Trophoblast cell (in vitro differentiated cells and primary cell): Measurements from ENCODE around the gene FUOM.

Experiments used
- DNase-seq, 2 donors: peaks; one replicate each; pipeline ENCODE4 v3.0.0-alpha.2; 2016
- H2AFZ ChIP-seq: 2 replicates; pipeline ENCODE4 v1.6.1; 2013; ENCODE audit warnings: low read length, moderate library complexity, mild to moderate bottlenecking; ENCODE audit not compliant: insufficient read depth, poor library complexity
- H2AK5ac ChIP-seq: 2 replicates; pipeline ENCODE4 v1.6.1; 2013; ENCODE audit warnings: mild to moderate bottlenecking, low read length
- H2BK120ac ChIP-seq: 2 replicates; pipeline ENCODE4 v1.6.1; 2013; ENCODE audit warnings: low read length, mild to moderate bottlenecking, moderate library complexity; ENCODE audit not compliant: insufficient read depth, poor library complexity
- H2BK12ac ChIP-seq: 2 replicates; pipeline ENCODE4 v1.6.1; 2013; ENCODE audit warnings: mild to moderate bottlenecking, low read length, moderate library complexity
- H2BK5ac ChIP-seq: 2 replicates; pipeline ENCODE4 v1.6.1; 2013; ENCODE audit warnings: low read length, low read depth, moderate library complexity, mild to moderate bottlenecking; ENCODE audit not compliant: poor library complexity
- H3K14ac ChIP-seq: 2 replicates; pipeline ENCODE4 v1.6.1; 2013; ENCODE audit warnings: mild to moderate bottlenecking, low read length
- H3K18ac ChIP-seq: 2 replicates; pipeline ENCODE4 v1.6.1; 2013; ENCODE audit warnings: mild to moderate bottlenecking, low read length
- H3K23ac ChIP-seq: 2 replicates; pipeline ENCODE4 v1.6.1; 2013; ENCODE audit warnings: low read length
- H3K27ac ChIP-seq: 2 replicates; pipeline ENCODE4 v1.5.1; 2013; ENCODE audit warnings: low read depth, mild to moderate bottlenecking, inconsistent platforms, low read length, moderate library complexity
- H3K27me3 ChIP-seq: 2 replicates; pipeline ENCODE4 v1.6.1; 2013; ENCODE audit warnings: inconsistent platforms, mild to moderate bottlenecking, low read length, moderate library complexity; ENCODE audit not compliant: insufficient read depth
- H3K36me3 ChIP-seq, 2 experiments: 1 replicate in 1 of 2; 2 replicates in 1 of 2; pipeline ENCODE4 v1.6.1; 2013; ENCODE audit warnings: low read length in 2 of 2, mild to moderate bottlenecking in 2 of 2, moderate library complexity in 1 of 2; ENCODE audit not compliant: insufficient read depth in 2 of 2, control insufficient read depth in 1 of 2
- H3K4ac ChIP-seq: 2 replicates; pipeline ENCODE4 v1.6.1; 2013; ENCODE audit warnings: low read depth, mild to moderate bottlenecking, low read length, moderate library complexity
- H3K4me1 ChIP-seq, 2 experiments: 1 replicate in 1 of 2; 2 replicates in 1 of 2; pipeline ENCODE4 v1.6.1; 2013; ENCODE audit warnings: low read length in 2 of 2, mild to moderate bottlenecking in 2 of 2, moderate library complexity in 1 of 2; ENCODE audit not compliant: insufficient read depth in 2 of 2, control insufficient read depth in 1 of 2
- H3K4me2 ChIP-seq: 2 replicates; pipeline ENCODE4 v1.6.1; 2013; ENCODE audit warnings: inconsistent platforms, mild to moderate bottlenecking, low read length, moderate library complexity
- H3K4me3 ChIP-seq: 2 replicates; pipeline ENCODE4 v1.5.1; 2013; ENCODE audit warnings: mild to moderate bottlenecking, low read depth, low read length, inconsistent platforms
- H3K79me1 ChIP-seq: one replicate; pipeline ENCODE4 v1.6.1; 2013; ENCODE audit warnings: low read length
- H3K79me2 ChIP-seq: 2 replicates; pipeline ENCODE4 v1.6.1; 2013; ENCODE audit warnings: low read length, mild to moderate bottlenecking; ENCODE audit not compliant: control insufficient read depth, insufficient read depth, poor library complexity
- H3K9ac ChIP-seq: 2 replicates; pipeline ENCODE4 v1.6.1; 2013; ENCODE audit warnings: mild to moderate bottlenecking, low read length
- H3K9me3 ChIP-seq: 2 replicates; pipeline ENCODE4 v1.6.1; 2013; ENCODE audit warnings: low read depth, mild to moderate bottlenecking, control low read depth, inconsistent platforms, low read length; ENCODE audit not compliant: insufficient read depth
- H4K12ac ChIP-seq: 2 replicates; pipeline ENCODE4 v1.6.1; 2013; ENCODE audit warnings: low read depth, mild to moderate bottlenecking, low read length, moderate library complexity
- H4K8ac ChIP-seq: 2 replicates; pipeline ENCODE4 v1.6.1; 2013; ENCODE audit warnings: low read depth, mild to moderate bottlenecking, low read length, moderate library complexity
- H4K91ac ChIP-seq: one replicate; pipeline ENCODE4 v1.6.1; 2013; ENCODE audit warnings: low read depth, mild to moderate bottlenecking, low read length, moderate library complexity
- WGBS: extraction: QIAGEN DNeasy Blood & Tissue Kit; methylation state at CpG from one replicate; pipeline ENCODE4 v1.1.7; 2013; ENCODE audit warnings: missing lambda C conversion rate; ENCODE audit not compliant: insufficient read length, insufficient coverage; ENCODE audit errors: extremely low coverage; 5-methylcytosine and 5-hydroxymethylcytosine counted together

FUOM gene

GRCh38 chr10:133403359-133403758 lies 45.5 kb upstream of the FUOM start:
- Histone ChIP-seq H3K9ac (no peak overlapping the region), H3K27me3 (no peaks in the 10 kb centered on the region), H4K8ac (no peak overlapping the region), H3K4ac (no peak overlapping the region), H3K36me3 (peaks cover 45 to 54% of the 10 kb centered on the region in 2 experiments), H4K12ac (no peak overlapping the region), H2AFZ (no peak overlapping the region), H3K14ac (no peak overlapping the region), H2BK5ac (no peak overlapping the region), H3K79me1 (no peaks in the 10 kb centered on the region), H2AK5ac (no peak overlapping the region), H3K23ac (no peak overlapping the region), H3K18ac (no peak overlapping the region), H2BK12ac (no peak overlapping the region), H3K4me3 (no peak overlapping the region), H3K9me3 (peaks cover 2% of the 10 kb centered on the region), H2BK120ac (no peak overlapping the region), H4K91ac (no peak overlapping the region), H3K4me1 (peaks cover 0 to 3% of the 10 kb centered on the region in 2 experiments), H3K79me2 (no peaks in the 10 kb centered on the region), H3K27ac (no peak overlapping the region), H3K4me2 (no peak overlapping the region)
- DNase-seq, result no peak
- WGBS, result no CpG with 5 or more reads among the region's 16 CpGs

GRCh38 chr10:133401981-133402725 lies 44.3 kb upstream of the FUOM start:
- no peak overlapping the region for H3K18ac ChIP-seq
- no peak overlapping the region for H3K4ac ChIP-seq
- no CpG with 5 or more reads among the region's 21 CpGs for WGBS
- H2BK5ac ChIP-seq, result no peak overlapping the region
- H3K9ac ChIP-seq, result no peak overlapping the region
- no peak overlapping the region for H3K27ac ChIP-seq
- no peak overlapping the region for H4K91ac ChIP-seq
- no peak overlapping the region for H2BK12ac ChIP-seq
- no peak overlapping the region for H2AK5ac ChIP-seq
- H3K79me2 ChIP-seq, result no peaks in the 10 kb centered on the region
- H3K36me3 ChIP-seq, result peaks cover 45 to 61% of the 10 kb centered on the region in 2 experiments
- H3K27me3 ChIP-seq, result no peaks in the 10 kb centered on the region
- no peak overlapping the region for H2AFZ ChIP-seq
- H3K9me3 ChIP-seq, result peaks cover 2% of the 10 kb centered on the region
- H3K4me3 ChIP-seq, result peak overlapping the region; percentile 8
- H3K23ac ChIP-seq, result no peak overlapping the region
- H4K8ac ChIP-seq, result no peak overlapping the region
- H3K4me2 ChIP-seq, result no peak overlapping the region
- DNase-seq, result no peak
- peaks cover 0 to 3% of the 10 kb centered on the region in 2 experiments for H3K4me1 ChIP-seq
- no peak overlapping the region for H3K14ac ChIP-seq
- H3K79me1 ChIP-seq, result no peaks in the 10 kb centered on the region
- H2BK120ac ChIP-seq, result no peak overlapping the region
- H4K12ac ChIP-seq, result no peak overlapping the region

GRCh38 chr10:133401500-133401899 lies 43.7 kb upstream of the FUOM start:
- H3K14ac ChIP-seq, result no peak overlapping the region
- H3K9me3 ChIP-seq, result peaks cover 2% of the 10 kb centered on the region
- H3K79me1 ChIP-seq, result no peaks in the 10 kb centered on the region
- H3K4me3 ChIP-seq, result no peak overlapping the region
- no peak overlapping the region for H4K91ac ChIP-seq
- H4K8ac ChIP-seq, result no peak overlapping the region
- H3K4me2 ChIP-seq, result no peak overlapping the region
- no CpG with 5 or more reads among the region's 12 CpGs for WGBS
- DNase-seq, result no peak
- H2AFZ ChIP-seq, result no peak overlapping the region
- H3K79me2 ChIP-seq, result no peaks in the 10 kb centered on the region
- H3K18ac ChIP-seq, result no peak overlapping the region
- no peak overlapping the region for H3K4ac ChIP-seq
- H2BK12ac ChIP-seq, result no peak overlapping the region
- H2BK5ac ChIP-seq, result no peak overlapping the region
- peaks cover 0 to 3% of the 10 kb centered on the region in 2 experiments for H3K4me1 ChIP-seq
- no peak overlapping the region for H2BK120ac ChIP-seq
- no peak overlapping the region for H4K12ac ChIP-seq
- no peak overlapping the region for H3K23ac ChIP-seq
- H3K36me3 ChIP-seq, result peaks cover 44 to 67% of the 10 kb centered on the region in 2 experiments
- H3K9ac ChIP-seq, result no peak overlapping the region
- H3K27ac ChIP-seq, result no peak overlapping the region
- no peaks in the 10 kb centered on the region for H3K27me3 ChIP-seq
- no peak overlapping the region for H2AK5ac ChIP-seq

- Histone ChIP-seq H3K18ac (no peak overlapping the region), H2AK5ac (no peak overlapping the region), H3K4me1 (peaks cover 0 to 3% of the 10 kb centered on the region in 2 experiments), H3K79me1 (no peaks in the 10 kb centered on the region), H3K4ac (no peak overlapping the region), H4K8ac (no peak overlapping the region), H2AFZ (no peak overlapping the region), H3K9ac (no peak overlapping the region), H2BK12ac (no peak overlapping the region), H3K14ac (no peak overlapping the region), H3K27me3 (no peaks in the 10 kb centered on the region), H3K79me2 (no peaks in the 10 kb centered on the region), H2BK5ac (no peak overlapping the region), H3K27ac (no peak overlapping the region), H4K12ac (no peak overlapping the region), H3K23ac (no peak overlapping the region), H3K4me3 (no peak overlapping the region), H4K91ac (no peak overlapping the region), H2BK120ac (no peak overlapping the region), H3K36me3 (peaks cover 47 to 70% of the 10 kb centered on the region in 2 experiments), H3K9me3 (peaks cover 2% of the 10 kb centered on the region), H3K4me2 (no peak overlapping the region)
- no peak for DNase-seq
- WGBS, result no CpG with 5 or more reads among the region's 10 CpGs
Measured at GRCh38 chr10:133400624-133401424, 43.0 kb upstream of the FUOM start.
